ENCODE results near the gene PTPRN2.
"Not testable (repeated sequence)": the region's sequence is repeated elsewhere in the genome, so short reads cannot be mapped to it uniquely, and the experiment has no call there.

Gene PTPRN2

GRCh38 chr7:158550886-158551452 lies 36.7 kb downstream of the PTPRN2 start:
- DNase-seq (ENCODE audit: low read depth) = no peak

GRCh38 chr7:158550394-158550700 lies 37.3 kb downstream of the PTPRN2 start:
- no peak for DNase-seq (ENCODE audit: low read depth)

DNA sequence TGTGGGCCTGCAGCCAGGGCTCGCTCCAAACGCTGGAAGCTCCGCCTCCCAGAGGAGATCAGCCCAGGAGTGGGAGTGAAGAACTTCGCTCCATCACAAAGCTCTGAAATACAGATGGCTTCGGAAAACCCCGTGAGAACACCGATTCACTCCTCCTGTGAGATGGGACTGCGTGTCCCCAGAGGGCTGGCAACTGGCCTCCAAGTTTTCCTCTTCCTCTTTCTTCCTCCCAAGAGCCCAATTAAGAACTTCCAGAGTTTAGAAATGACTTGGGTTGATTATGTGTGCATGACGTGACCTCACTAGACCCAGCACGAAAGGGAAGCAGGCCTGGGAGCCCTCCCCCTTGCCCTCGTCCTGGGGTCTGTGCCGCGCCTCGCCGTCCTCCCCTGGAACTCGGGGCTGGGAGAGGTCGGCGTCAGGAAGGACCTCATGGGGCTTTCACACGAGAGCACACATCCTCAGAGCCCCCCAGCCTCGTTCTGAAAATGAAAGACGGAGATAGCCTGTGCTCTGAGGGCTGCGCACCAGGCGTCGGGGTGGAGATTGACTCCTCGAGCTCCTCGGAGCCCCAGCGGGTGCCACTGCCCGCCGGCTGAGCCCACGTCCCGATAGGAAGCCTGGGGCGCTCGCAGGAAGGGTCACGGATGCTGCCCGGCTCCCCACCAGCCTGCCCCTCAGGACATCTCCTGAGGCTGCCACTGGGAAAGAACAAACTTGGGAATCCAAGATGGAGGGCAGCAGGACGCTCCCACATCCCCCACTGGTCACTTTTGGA lies 37.8 kb downstream of the PTPRN2 start:
- no peak for DNase-seq (ENCODE audit: low read depth)

DNA sequence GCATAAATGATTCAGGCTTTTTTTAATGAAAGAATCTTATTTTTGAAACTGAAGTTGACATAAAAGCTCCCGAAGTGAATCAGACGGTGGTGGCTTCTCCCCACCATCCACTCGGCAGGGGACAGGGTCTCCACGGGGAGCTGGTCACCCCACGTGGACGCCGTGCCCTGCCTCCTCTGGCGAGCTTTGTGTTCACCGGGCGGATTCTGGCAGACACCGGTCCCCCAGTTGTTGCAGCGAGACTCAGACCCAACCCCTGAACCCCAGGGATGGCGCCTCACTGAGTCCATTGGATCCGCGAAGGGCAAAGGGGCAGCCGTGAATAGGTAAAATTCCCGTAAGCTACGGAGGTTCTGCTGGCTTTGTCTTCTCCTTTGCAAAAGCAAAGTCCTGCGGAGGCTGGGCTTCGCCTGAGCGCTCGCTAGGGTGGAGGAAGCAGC lies 38.4 kb downstream of the PTPRN2 start:
- no peak for DNase-seq (ENCODE audit: low read depth)

GRCh38 chr7:158548726-158549125 lies 38.9 kb downstream of the PTPRN2 start:
- no peak for DNase-seq (ENCODE audit: low read depth)

DNA sequence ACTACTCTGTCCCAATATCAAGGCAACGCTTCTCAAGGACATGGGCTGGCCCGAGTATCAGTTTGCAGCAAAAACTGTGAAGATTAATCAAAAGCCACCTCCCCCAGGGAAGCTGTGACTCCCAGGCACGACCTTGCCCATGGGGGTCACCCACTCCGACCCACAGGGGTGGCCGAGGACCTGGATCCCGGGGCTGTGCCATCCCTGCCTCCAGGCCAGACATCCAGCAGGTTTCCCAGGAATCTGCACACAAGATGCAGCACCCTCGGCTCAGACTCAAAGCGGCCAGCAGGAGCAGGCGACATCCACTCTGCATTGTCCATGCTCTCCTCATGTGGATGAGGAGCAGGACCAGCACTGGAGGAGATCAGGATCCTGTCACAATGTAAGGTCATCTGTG lies 39.8 kb downstream of the PTPRN2 start:
- DNase-seq (ENCODE audit: low read depth) = no peak

DNA sequence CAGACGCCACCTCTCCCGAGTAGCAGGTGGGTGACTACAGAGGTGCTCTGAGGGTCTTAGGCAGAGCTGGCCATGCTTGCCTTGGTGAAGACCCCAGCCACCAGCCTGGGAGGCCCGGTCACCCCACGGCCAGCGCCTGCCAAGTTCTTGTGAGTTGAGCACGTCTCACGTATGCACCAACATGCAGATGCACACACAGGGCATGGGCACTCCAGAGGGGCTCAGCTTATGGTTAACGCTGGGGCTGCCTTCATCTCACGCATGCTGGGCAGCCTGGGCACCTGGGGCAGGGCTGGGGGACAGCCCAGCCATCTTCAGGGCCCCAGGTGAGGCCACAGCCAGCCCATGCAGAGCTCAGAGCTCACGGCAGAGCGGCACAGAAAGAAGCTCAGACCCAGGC lies 41.0 kb downstream of the PTPRN2 start:
- DNase-seq (ENCODE audit: low read depth) = no peak

- DNase-seq (ENCODE audit: low read depth) = no peak
Measured at GRCh38 chr7:158546214-158546613, 41.4 kb downstream of the PTPRN2 start.

DNA sequence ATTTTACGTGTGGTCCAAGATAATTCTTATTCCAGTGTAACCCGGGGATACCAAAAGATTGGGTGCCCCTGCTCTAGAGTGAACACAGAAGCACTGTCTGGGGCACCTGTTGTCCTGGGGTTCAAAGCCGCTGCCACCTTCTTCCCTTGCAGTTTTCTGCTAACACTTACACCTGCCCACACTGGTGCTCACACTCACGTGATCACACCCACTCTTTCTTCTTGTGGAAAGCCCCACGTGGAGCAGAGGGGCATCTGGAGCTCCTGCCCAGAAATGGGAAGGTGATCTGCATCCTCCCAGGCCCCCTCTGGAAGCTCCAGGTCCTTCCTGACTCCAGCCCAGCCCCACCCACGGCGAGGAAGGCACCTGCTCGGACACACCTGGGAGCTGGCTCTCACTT lies 42.9 kb downstream of the PTPRN2 start:
- no peak for DNase-seq (ENCODE audit: low read depth)

GRCh38 chr7:158543840-158544239 lies 43.8 kb downstream of the PTPRN2 start:
- no peak for DNase-seq (ENCODE audit: low read depth)

DNA sequence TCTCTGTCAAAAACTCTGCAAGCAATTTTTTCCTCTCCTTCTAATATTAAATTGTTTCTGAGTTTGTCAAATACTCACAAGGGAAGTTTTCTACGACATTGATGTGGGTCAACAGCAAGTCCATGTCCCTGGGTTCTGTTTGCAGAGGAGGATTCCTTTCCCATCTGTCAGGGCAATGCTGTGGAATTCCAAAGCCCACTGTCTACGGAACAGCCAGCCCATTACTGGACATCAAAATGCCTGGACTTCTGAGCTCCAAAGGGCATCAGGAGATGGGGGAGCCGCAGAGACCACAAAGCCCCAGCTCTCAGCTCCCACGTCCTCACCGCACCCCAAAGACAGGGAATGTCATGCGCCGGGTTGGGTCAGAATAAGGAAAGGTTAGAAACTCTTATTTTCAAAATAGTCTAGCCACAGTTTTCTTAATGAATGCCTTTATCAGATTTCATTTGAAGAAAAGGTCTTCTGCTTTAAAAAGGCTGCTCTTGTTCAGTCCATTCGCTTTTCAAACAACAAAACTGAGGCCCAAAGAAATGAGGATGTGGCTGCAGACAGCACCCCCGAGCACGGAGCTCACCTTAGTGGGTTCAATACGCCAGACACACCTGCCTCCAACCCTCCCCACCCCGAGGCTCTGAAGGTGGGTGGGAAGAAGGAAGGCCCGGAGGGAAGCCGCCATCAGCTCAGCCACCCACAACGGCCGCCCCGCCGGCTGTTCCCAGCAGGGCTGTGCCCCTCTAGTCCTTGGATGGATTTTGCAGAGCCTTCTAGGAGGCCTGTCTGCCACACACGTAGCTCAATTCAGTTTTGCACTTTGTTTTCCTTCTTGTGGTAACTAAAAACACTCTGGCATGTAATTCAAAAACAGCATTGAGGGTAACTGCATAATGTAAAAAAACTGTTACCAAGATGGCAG lies 44.7 kb downstream of the PTPRN2 start:
- DNase-seq (ENCODE audit: low read depth) = no peak

DNA sequence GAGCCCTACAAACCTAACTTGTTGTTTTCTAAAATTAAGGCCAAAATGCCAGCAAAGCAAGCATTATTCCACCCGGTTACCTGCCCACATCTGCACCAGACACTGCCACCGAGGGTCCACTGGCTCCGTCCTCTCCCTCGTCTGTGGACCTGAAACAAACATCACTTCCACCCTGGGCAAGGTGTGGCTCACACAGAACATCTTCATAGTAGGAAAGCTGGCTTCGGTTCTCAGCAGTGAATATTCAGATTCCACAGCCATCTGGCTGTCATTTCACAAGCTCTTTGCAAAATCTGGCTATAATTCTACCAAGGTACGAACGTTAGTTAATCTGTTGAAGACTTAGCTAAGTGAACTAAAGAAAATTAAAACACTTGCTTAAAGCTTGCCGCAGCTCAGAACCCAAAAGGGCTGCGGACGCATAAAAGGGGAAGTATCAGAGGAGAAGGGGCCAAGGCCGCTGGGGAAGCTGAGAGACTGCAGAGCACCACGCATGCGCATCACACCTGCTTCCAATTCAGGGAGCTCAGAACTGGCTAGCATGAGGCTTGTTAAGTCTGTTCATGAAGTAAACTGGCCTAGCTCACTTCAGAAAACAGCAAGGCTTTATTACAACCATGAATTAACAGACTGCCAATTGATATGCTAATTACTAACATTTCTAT lies 46.1 kb downstream of the PTPRN2 start:
- peak; percentile 2 for DNase-seq (ENCODE audit: low read depth)

DNA sequence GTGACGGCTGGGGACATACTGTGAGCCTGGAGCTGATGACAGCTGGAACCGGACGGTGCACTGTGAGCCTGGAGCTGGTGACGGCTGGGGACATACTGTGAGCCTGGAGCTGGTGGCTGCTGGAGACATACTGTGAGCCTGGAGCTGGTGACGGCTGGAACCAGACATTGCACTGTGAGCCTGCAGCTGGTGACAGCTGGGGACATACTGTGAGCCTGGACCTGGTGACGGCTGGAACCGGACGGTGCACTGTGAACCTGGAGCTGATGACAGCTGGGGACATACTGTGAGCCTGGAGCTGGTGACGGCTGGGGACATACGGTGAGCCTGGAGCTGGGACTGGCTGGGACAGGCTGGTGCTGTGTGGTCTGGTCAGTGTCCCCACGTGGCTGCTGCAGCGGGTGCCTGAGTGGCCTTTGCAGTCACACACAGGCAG lies 47.9 kb downstream of the PTPRN2 start:
- DNase-seq (ENCODE audit: low read depth) = no peak

GRCh38 chr7:158538156-158538946 lies 49.3 kb downstream of the PTPRN2 start:
- DNase-seq (ENCODE audit: low read depth) = no peak

DNA sequence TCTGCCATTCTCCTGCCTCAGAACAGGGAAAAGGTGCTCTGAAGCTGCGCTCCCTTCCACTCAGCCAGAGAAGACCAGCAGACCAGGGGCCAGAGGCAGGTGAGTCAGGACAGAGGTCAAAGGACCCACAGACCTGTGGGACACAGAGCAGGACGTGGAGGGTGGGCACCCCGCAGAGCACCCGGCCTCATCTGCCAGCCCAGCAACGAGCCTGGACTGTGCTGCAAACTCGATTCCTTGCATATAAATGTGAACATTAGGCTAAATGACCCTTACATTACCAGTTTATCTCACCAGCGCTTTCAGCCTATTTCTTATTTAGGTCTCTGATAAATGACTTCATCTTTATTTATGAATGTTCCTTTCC lies 50.1 kb downstream of the PTPRN2 start:
- no peak for DNase-seq (ENCODE audit: low read depth)

- DNase-seq (ENCODE audit: low read depth) = no peak
Measured at GRCh38 chr7:158536871-158537515, 50.6 kb downstream of the PTPRN2 start.

GRCh38 chr7:158535079-158535478 lies 52.5 kb downstream of the PTPRN2 start:
- no peak for DNase-seq (ENCODE audit: low read depth)

DNA sequence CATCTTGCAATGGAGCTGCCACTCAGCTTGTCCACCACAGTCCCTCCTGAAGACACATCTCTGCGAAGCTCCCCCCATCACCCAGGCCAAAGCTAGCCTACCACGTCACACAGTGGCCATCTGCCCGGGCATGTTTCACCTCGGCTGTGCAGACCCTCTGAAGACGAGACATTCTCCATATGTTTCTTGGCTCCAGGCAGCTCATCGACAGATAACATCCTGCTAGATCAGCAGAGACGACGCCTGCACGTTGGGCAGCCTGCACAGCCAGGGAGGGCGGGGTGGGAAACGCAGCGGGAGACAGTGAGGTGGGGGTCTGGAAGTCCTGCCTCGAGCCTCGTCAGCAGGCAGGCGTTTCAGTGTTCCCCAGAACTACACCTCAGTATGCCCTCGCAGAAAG lies 53.0 kb downstream of the PTPRN2 start:
- no peak for DNase-seq (ENCODE audit: low read depth)

DNA sequence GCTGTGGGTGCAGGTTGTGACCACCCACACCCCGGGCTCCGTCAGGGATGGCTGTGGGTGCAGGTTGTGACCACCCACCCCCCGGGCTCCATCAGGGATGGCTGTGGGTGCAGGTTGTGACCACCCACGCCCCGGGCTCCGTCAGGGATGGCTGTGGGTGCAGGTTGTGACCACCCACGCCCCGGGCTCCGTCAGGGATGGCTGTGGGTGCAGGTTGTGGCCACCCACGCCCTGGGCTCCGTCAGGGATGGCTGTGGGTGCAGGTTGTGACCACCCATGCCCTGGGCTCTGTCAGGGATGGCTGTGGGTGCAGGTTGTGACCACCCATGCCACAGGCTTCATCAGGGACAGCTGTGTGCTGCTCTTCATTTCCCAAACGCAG lies 53.5 kb downstream of the PTPRN2 start:
- DNase-seq (ENCODE audit: low read depth) = not testable (repeated sequence)

- DNase-seq (ENCODE audit: low read depth) = no peak
Measured at GRCh38 chr7:158533386-158534133, 54.1 kb downstream of the PTPRN2 start.
